Kidney (tissue), 14 donors: ENCODE measurements around the gene ASCL1. TPM values are rescaled to one million over a fixed set of nuclear protein-coding genes. Genes with fewer than 3 reads are reported as not detected.

Experiments used
- DNase-seq, 5 donors: peaks; one replicate each; pipeline ENCODE4 v3.0.0-alpha.2; 2013 to 2020
- FAIRE-seq: peaks from 2 replicates; lab custom pipeline; 2012; peaks lifted over from hg19 to GRCh38; lab: Jason Lieb, UNC
- H3K27ac ChIP-seq, 2 donors: one replicate each; pipeline ENCODE4 v1.7.0; 2013; ENCODE audit warnings: low read depth in 2 of 2, low read length in 2 of 2, inconsistent platforms in 1 of 2
- H3K27me3 ChIP-seq: one replicate; pipeline ENCODE4 v1.7.1; 2013; ENCODE audit warnings: low read length, inconsistent platforms; ENCODE audit not compliant: control insufficient read depth, insufficient read depth
- H3K36me3 ChIP-seq, 3 donors: one replicate each; pipeline versions ENCODE4 v1.7.0 to v1.7.1; 2013; ENCODE audit warnings: low read length in 3 of 3, control low read depth in 1 of 3, inconsistent platforms in 1 of 3; ENCODE audit not compliant: insufficient read depth in 3 of 3, control insufficient read depth in 2 of 3
- H3K4me1 ChIP-seq, 3 donors: one replicate each; pipeline versions ENCODE4 v1.7.0 to v1.7.1; 2013; ENCODE audit warnings: low read length in 3 of 3, inconsistent platforms in 1 of 3, low read depth in 1 of 3; ENCODE audit not compliant: control insufficient read depth in 2 of 3, insufficient read depth in 2 of 3
- H3K4me3 ChIP-seq, 3 donors: one replicate each; pipeline versions ENCODE4 v1.7.0 to v1.8.1; 2013; ENCODE audit warnings: low read length in 3 of 3, control low read depth in 1 of 3, inconsistent platforms in 1 of 3
- H3K9ac ChIP-seq, 3 donors: one replicate each; pipeline versions ENCODE4 v1.7.0 to v1.7.1; 2013; ENCODE audit warnings: low read length in 3 of 3, control low read depth in 1 of 3, inconsistent platforms in 1 of 3
- H3K9me3 ChIP-seq, 3 donors: one replicate each; pipeline versions ENCODE4 v1.7.0 to v1.7.1; 2013; ENCODE audit warnings: low read length in 3 of 3, control low read depth in 1 of 3, inconsistent platforms in 1 of 3; ENCODE audit not compliant: control insufficient read depth in 2 of 3, insufficient read depth in 1 of 3
- CTCF ChIP-seq: IDR thresholded peaks from 3 replicates; pipeline ENCODE4 v1.5.1; 2012; ENCODE audit warnings: mild to moderate bottlenecking, moderate library complexity, borderline replicate concordance; ENCODE audit not compliant: insufficient read depth; ENCODE audit errors: extremely low read depth
- intact Hi-C: fragments of 100-400 bp; cut with DNase I; formaldehyde crosslinking; loops from one replicate; pipeline ENCODE4 v1.11.1; 2022
- polyA plus RNA-seq: library from polyadenylated mRNA; stranded (reverse); fragments of 350-450 nt; fragmentation: Illumina TruSeq; extraction: RNeasy Lipid Tissue Mini Kit (QIAGEN cat#74804); gene quantifications from one replicate; pipeline ENCODE4 v1.2.3, GENCODE V29; 2014; ENCODE audit warnings: low read depth, low replicate concordance; ENCODE audit not compliant: insufficient read depth
- total RNA-seq: library from RNA; stranded (reverse); fragmentation: NEBNext Ultra II Directional; extraction: Animal tissue kit (Norgen Biotek cat#: 25700); gene quantifications from one replicate; pipeline ENCODE4 v1.2.1, GENCODE V29; 2021
- donor health status: control.
- donor health status: control.
- donor health status: control.
- donor health status: control.
- donor health status: control.
- donor health status: DM: yes; HTN: yes; CAD: no.
- donor health status: Normal renal cell carcinoma (clear cell type).

ASCL1 gene
- total and polyA plus RNA-seq, 2 donors from 2014 or later, result not detected

GRCh38 chr12:102958830-102959176 lies 1.3 kb downstream of the ASCL1 start:
- no peak for TF ChIP-seq CTCF
- DNase-seq (no peak), FAIRE-seq (no peak)
- Histone ChIP-seq H3K36me3 (no peaks in the 10 kb centered on the region), H3K4me1 (peaks cover 0 to 5% (median 0%) of the 10 kb centered on the region in 3 donors), H3K27ac (no peak overlapping the region), H3K9ac (no peak overlapping the region), H3K27me3 (peaks cover 77% of the 10 kb centered on the region), H3K9me3 (peaks cover 0 to 8% (median 6%) of the 10 kb centered on the region in 3 donors), H3K4me3 (no peak overlapping the region)
- intact Hi-C loops, result loop anchor here (10.0 kb wide), 1 partner anchor 586 kb away; no protein-coding TSS in a partner anchor

- no peak for TF ChIP-seq CTCF
- intact Hi-C loops, result loop anchor here (10.0 kb wide), 1 partner anchor 585 kb away; no protein-coding TSS in a partner anchor
- no peak overlapping the region for H3K4me3 ChIP-seq
- no peaks in the 10 kb centered on the region for H3K36me3 ChIP-seq
- peaks cover 77% of the 10 kb centered on the region for H3K27me3 ChIP-seq
- no peak overlapping the region for H3K27ac ChIP-seq
- DNase-seq (no peak), FAIRE-seq (no peak)
- H3K9ac ChIP-seq, result no peak overlapping the region
- H3K4me1 ChIP-seq, result peaks cover 0 to 5% (median 0%) of the 10 kb centered on the region in 3 donors
- peaks cover 0 to 10% (median 7%) of the 10 kb centered on the region in 3 donors for H3K9me3 ChIP-seq
These were observed 1.9 kb downstream of the ASCL1 start for GRCh38 chr12:102959391-102959790.

- intact Hi-C loops, result no loop called here
- H3K4me3 ChIP-seq, result no peak overlapping the region
- no peak overlapping the region for H3K9ac ChIP-seq
- no peak for TF ChIP-seq CTCF
- H3K27me3 ChIP-seq, result peaks cover 76% of the 10 kb centered on the region
- DNase-seq (peak in 1 of 5 donors; percentile 15), FAIRE-seq (no peak)
- peaks cover 0 to 7% (median 0%) of the 10 kb centered on the region in 3 donors for H3K4me1 ChIP-seq
- no peaks in the 10 kb centered on the region for H3K36me3 ChIP-seq
- H3K27ac ChIP-seq, result no peak overlapping the region
- H3K9me3 ChIP-seq, result peaks cover 0 to 10% (median 7%) of the 10 kb centered on the region in 3 donors
These were observed 3.4 kb downstream of the ASCL1 start for GRCh38 chr12:102960766-102961465.
